Activated T-helper 9 cell treated with anti-CD3 and anti-CD28 coated beads, Interleukin-2, amount 50 U/mL, for 16 hours (primary cell): ENCODE data around the gene BCCIP.

Experiments used
- DNase-seq: peaks from one replicate; pipeline ENCODE4 v3.0.0-alpha.2; 2020; ENCODE audit warnings: low read depth

BCCIP gene

DNA sequence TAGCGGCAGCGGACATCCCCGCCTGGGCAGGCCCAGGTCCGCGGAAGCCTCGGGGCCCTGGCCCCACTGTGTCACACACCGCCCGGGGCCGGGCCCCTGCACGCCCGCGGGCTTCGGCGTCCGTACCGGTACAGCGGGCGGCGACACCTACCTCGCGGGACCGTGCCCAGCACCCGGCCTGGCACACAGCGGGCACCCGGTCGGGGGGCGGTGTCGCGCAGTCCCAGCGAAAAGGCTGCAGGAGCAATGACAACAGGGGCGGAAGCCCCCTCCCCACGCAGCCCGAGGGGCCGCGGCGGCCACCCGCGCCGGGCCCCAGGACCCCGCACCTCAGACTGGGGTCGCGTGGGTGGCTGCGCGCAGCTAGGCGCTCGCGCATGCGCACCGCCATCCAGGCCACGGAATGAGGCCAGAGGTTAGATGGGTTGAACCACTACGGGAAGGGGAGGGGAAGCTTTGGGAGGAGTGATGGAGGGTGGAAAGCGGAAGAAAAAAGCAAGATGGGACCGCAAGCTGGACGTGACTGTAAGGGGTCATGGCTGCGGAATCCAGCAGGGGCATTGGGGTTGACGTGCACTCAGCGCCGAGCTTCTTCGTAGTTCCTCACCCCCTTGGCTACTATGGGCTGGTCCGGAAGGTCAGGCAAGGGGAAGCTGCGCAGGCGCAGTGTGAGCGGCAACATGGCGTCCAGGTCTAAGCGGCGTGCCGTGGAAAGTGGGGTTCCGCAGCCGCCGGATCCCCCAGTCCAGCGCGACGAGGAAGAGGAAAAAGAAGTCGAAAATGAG lies at the start of gene BCCIP, which contains the start of gene UROS:
Gene BCCIP, plus strand, starts transcription at position 669 of the 785 bp plus-strand sequence. Its CDS starts 12 bp downstream, at position 681.
Gene UROS, minus strand, starts transcription at position 381 of the 785 bp plus-strand sequence. CDS start 6,759 bp downstream, outside the sequence.
- peak; percentile 86 for DNase-seq

DNA sequence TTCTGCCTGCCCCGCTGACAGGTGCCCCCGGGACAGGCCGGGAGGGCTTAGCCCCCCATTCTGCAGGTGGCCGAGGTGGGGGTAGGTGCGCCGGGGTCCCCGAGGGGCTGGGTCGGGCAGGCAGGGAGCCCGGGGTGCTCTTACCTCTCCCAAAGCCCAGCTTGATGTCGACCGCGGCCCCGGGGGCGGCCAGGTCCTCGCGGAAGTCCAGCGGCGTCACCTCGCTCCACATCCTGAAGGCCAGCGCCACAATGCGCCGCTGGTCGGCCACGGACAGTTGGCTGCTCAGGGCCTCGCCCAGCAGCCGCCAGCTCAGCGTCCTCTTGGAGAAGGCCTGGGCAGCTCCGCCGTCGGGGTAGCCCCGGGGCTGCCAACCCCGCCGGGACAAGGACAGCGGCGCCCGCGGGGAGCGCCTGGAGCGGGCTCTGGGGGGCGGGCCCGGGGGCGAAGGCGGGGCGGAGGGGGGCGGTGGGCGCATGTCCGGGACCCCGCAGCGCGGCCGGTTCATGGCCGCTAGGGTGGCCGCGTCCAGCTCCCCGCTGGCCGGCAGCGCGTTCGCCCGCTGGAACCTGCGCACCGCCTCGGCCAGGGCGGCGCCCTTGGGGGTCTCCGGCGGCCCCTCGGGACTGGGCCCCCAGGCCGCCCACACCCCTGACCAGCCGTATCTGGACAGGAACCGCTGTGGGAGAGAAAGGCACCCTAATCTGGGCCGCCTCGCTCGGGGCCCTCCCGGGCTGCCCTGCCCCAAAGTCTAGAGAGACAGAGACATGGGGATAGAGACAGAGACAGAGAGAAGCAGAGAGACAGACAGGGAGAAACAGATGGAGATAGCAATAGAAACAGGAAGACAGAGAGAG lies 49.4 kb upstream of the BCCIP start:
- no peak for DNase-seq

DNA sequence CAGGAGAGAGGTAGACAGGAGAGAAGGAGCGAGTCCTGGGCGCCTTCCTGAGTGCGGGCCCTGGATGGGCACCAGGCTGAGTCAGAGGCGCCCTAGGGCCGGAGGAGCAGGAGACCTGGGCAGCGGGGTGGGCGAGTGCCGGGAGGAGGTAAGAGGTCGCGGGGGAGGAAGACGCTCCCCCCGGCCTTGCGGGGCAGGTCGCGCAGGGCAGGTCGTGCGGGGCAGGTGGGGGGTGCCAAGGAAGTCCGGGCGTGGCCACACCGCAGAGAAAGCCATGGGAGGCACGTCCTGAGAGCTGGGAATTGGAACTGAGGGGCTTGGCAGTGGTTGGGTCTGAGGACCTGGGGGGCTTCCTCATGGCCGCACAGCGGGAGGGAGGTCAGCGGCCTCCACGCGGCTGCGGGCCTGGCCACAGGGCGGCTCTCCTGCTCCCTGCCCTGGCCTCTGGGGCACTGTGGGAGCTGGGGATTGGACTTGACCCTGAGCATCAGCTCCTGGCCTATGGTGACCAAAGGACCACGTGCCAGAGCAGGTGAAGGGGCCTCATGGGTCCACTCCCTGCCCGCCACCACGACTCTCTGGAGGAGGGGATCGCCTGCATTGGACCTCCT lies 48.7 kb upstream of the BCCIP start:
- DNase-seq: no peak

DNA sequence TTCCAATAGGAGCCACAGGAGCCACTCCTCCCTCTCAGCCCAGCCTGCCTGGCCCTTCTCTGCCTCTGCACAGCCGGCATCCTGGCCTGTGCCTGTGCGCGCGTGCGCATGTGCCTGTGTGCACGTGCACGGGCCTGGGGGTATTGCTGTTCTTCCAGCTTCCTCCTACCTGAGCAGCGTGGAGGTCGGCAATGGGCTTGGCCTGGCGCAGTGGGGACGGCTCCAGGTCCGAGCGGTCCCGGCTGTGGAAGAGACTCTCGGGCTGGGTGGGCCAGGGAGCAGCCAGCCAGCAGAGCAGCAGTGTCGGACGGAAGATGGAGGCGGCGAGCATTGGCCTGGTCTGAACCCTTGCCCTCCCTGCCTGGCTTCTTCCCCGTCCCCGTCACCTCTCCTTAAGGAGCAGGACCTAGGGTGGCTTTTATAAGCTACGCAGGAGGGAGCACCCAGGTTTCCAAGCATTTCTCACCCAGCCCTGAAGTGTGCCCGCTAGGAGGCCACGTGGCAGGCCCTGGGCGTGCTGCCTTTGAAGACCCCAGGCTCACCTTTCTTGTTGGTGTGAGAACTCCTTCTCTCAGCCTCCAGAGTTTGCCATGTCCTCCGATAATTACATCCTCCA lies 47.7 kb upstream of the BCCIP start, which contains the start of gene MMP21:
Gene MMP21, minus strand, starts transcription at position 331 of the 616 bp plus-strand sequence. Its CDS starts 0 bp downstream, at position 331.
- DNase-seq: no peak

DNA sequence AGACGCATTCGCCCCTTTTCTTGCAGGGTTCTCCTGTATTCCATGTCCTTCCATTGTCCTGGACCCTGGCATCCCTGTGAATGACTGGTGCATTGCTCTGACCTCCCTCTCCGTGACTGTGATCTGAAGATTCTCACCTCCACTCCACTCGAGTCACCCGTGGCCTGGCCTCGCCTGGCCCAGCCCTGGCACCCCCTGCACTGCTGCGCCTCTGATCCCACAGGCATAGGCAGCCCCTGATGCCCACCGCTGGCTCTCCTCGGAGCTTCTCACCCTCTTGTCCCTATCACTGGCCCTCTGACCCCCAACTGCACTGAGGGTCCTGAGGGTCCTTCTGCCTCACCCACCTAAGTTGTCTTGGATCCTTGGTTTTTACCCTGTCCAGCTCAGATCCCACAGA lies 45.5 kb upstream of the BCCIP start:
- no peak for DNase-seq

DNA sequence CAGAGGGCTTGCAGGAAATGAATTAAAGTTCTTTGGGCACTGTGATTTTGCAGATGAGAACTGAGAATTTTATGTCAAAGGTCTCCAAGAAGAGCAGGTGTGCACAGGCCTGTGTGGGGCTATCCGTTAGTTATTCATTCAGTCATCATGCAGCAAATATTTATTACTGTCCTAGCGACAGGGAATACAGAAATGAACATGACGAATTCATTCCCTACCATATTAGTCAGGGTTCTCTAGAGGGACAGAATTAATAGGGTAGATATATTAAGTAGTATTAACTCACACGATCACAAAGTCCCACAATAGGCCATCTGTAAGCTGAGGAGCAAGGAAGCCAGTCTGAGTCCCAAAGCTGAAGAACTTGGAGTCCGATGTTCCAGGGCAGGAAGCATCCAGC lies 44.8 kb upstream of the BCCIP start:
- DNase-seq: no peak

DNA sequence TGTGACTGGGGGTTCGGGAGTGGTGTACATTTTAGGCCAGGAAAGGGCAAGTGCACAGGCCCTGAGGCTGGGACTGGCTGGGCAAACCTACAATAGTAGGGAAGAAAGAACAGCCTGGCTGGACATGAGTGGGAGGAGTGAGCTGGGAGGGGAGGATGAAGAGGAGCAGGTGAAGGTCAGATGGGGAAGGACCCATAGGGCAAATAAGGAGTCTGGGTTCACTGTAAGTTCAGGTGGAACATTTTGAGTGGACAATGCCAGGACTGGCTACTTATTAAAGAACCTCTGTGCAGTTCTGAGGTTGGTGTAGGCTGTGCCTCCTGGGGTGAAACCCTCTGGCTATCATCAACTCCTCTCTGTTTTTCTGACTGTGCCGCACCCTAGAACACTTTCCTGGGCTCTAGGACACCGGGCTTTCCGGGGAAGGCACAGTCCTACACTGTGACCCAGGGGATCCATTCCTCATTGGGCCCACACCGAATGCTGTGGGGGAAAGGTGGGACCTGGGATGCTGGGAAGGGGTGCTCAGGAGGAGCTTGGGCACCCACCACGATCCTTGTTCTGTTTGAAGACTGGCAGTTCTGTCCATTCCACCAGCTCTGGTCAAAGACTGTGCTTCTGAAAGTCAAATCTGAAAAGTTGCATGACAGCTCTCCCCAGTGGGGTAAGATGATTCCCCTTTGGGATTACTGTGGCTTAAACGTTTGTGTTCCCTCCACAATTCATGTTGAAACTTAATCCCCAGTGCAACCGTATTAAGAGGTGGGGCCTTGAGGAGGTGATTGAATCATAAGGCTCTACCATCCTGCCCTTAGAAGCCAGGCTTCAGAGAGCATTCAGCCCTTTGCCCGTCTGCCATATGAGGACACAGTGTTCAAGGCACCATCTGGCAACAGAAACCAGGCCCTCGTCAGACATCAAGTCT lies 43.7 kb upstream of the BCCIP start:
- no peak for DNase-seq

DNA sequence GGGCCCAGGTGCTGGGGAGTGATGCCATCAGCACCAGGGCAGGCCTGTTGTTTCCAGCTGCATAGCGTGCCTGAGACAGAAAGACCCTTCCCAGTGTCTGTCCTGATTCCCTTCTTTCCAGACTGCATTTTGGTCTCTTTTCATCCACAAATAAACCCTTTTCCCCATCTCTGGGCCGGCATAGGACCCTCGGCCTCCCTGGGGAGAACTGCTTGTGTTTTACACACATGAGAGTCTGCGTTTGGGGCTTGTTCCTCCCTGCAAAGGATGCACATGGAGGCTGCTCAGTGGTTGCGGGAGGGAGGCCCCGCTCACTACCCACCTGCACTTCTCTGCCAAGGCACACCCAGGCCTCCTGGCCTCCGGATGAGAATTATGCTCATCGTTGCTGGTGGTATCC lies 42.0 kb upstream of the BCCIP start:
- no peak for DNase-seq

DNA sequence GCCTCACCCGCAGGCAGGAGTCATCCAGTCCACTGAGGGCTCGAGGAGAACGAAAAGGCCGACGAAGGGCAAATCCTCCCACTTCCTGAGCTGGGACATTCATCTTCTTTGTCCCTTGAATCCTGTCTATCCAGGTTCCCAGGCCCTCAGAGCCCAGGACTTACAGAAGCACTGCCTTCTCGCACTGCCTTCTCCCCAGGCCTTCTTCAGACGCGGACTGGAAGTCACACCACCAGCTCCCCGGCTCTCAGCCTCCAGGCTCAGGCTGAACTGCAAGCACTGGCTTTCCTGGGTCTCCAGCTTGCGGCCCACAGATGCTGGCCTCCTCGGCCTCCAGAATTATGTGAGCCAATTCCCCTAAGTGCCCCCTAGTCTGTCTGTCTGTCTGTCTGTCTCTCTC lies 41.3 kb upstream of the BCCIP start:
- no peak for DNase-seq

DNA sequence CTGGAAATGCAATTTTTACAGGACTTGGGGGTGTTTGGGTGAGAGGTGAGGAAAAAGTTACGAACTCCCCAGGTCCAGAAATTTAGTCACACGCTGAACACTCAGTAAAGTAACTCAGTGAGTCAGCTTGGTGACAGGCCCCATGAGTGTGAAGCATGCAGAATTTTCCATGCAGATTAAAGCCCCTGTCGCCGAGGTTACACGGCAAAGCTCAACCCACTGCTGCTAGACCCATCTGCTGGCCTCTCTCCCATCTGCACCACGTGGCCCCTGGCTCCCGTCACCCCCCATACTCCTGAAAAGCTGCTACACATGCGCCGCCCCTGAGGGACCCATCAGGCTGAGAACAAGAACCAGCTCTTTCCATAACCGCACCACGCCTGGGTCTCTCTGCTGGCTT lies 40.7 kb upstream of the BCCIP start:
- DNase-seq: no peak

DNA sequence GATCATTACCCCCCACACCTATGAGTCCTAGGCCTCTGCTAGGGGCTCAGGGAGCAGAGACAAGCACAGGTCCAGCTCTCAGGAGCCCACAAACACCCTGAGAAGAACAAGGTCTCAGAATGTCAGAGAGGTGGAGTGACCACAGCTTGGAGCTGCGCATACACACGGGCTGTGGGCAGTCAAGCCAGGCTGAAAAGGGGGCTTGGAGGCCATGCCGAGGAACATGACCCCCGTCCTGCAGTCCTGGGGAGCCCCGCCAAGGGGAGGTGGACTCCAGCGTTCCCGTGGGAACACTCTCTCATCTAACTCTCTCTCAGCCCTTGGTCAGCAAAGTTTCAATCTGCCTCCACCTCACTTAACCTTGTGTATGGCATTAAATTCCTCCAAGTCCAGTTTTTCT lies 39.9 kb upstream of the BCCIP start:
- DNase-seq: no peak

DNA sequence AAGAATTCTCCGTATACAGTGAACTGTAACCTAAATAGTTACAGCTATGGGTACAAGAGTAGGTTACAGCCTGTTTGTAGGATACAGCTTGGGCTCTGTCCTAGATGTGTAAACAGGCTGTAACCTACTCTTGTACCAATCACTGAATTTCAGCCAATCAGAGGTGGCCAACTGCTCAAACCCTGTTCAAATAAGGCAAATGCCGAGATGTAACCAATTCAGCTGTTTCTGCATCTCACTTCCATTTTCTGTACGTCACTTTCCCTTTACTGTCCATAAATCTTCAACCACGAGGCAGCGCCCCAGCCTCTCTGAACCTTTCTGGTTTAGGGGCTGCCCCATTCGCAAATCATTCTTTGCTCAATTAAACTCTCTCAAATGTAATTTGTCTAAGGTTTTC lies 39.4 kb upstream of the BCCIP start:
- DNase-seq: no peak

DNA sequence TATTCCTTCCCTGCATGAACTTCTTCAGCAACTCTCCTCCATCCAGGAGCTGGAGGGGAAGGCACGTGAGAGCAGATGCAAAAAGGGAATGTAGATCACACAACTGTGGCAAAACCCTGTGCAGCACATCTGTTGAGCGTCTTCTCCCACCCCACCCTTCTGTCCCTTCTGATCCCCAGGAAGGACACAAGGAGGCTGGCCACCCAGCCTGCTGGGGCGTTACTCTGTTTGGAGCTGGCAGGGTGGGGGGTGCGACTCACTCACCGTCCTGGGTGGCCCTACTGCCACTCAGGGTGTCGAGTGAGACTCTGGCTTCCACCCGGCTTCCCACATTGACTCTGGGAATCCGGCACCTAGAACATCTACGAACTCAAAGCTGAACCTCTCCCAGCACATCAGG lies 37.6 kb upstream of the BCCIP start:
- DNase-seq: no peak

DNA sequence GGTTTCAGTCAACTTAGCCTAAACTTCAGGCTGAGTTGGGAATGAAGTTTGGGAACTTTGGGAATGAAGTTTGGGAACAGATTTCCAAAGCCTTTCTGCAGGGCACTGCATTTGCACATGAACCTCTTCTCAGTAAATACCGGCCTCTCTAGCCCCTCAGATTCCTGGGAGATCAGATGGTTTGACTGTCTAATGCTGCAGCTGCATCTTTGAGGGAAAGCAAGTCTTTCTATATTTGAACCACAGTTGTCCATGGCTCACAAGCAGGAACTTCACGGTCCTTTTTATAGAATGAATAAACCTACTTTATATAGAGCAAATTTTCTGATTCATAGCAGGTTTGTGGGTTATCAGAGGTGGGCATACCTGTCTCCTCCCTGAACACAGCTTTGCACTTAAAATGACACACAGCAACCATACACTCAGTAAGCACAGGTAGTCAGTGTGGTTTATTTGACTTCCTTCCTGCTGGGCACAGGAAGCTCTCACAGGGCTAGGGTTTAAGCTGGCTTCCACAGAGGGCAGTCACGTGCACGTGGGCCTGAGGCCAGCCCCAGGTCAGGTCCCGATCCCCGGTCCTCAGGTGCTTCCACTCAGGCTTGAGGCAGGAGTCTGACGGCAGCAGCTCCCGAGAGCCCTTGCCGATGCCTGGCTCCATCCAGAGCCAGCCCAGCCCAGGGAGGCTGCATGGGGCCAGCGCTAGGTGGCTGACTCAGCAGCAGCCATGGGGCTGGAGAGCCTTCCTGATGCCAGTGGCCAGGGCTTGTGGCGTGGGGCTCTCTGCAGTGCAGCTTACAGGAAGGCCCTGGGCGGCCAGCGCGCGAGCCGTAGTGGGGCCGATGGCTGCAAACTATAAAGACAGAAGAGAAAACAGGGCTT lies 35.0 kb upstream of the BCCIP start:
- no peak for DNase-seq

DNA sequence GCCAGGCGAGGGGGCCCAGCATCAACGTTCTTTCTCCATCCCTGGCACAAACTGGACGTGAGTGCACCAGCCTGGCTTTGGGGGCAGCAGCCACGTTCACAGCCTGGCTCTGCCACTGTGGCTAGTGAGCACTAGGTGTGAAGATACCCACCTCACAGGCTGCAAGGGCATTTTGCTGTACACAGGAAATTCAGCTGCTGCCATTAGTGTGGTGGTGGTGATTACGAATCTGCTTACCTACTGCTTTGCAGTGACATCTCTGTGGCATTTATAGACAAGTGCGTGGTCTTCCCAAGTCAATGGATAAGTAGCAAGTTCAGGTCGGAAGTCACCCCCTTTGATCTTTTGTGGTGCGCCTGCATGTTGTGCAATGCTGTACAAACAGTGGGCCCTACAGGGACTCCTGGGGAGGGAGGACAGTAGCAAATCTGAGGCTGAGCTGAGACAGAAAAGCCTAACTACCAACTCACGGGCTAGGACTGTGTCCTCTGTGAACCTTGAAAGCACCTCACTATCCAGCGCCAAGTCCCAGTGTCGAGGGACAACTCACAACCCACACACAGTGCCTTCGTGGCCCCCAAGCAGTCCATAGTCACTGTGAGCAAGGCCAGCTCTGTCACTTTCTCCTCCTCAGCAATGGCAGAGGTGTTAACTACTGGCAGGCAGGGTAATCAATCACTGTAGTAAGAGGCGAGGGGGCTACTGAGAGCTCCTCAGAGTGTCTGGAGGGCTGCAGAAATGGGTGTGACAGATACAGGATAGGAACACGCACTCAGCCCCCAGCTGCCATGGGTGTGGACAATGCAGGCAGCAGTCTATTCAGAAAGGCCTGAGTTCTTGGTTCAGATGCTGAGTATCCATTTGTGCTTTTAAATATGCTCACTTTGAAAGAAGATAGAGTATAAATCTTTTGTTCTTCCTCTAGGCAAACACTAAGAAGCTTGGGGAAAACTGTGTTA lies 30.7 kb upstream of the BCCIP start:
- DNase-seq: no peak

DNA sequence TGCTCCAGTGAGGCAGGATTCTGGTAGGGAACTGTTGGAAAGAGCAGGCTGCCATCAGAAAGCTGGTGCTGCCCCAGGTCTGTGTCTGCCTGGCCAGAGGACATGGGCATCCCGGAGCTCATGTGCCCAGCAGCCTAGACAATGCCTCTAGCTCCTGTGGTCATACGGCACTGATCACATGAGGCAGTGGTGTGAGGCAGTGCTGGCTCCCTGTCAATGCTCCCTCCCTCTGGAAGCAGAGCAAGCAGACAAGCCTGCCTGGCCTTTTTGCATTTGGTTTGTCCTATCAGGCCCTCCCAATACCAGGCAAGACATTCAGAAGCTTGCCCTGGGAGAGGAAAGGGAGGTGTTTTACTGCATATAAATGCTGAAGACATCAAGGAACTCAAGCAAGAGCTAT lies 28.2 kb upstream of the BCCIP start:
- DNase-seq: no peak

DNA sequence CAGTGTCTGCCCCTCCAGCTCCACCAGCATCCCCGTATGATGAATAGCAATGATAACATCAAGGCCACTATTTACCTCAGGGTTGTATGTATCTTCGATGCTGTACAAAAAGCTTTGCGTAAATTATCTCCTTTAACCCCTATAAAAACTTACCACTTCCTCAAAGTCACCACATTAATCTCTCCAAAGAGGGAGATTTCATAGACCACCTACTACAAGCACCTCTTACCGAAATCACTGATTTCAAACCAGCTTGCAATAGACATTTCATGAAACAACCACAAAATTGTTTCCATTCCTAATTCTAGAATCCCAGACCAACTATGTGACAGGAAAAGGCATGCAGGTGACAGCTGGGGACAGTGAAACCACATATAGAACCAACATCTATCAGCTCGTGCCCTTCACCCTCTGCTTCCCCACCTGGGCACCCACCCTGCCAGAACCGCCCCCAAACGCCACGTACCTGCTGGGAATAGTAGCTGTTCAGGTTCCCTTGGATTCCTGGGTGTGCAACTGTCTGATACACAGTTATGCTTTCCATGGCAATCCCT lies 27.6 kb upstream of the BCCIP start:
- DNase-seq: no peak

DNA sequence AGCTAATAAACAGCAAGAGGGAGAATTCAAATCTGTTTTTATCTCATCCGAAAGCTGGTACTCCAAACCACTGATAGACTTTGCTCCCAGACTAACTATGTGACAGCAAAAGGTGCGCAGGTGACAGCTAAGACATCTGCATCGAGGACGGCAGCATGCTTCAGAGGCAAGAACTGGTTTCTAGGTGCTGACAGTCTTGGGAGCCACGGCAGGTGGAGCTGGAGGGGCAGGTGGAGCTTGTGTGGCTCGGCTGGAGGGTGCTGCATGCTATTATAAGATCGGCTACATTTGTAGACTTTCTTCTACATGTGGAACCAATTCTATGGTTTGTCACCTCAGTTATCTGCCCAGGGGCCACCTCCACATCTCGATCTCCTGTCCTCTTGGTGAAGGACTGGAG lies 25.9 kb upstream of the BCCIP start:
- no peak for DNase-seq
